Parathyroid adenoma (tissue), 2 donors: ENCODE data around the gene ACAP3.

Experiments used
- H2AFZ ChIP-seq: fragments of 300-600 bp; sonication (generic); one replicate; pipeline ENCODE4 v1.7.0; 2017; ENCODE audit warnings: antibody characterized with exemption, mild to moderate bottlenecking
- H3K27ac ChIP-seq: fragments of 300-600 bp; sonication (generic); one replicate; pipeline ENCODE4 v1.7.0; 2017
- H3K27me3 ChIP-seq: fragments of 300-600 bp; sonication (generic); one replicate; pipeline ENCODE4 v1.7.0; 2017; ENCODE audit warnings: low read length; ENCODE audit not compliant: control insufficient read depth, insufficient read depth
- H3K36me3 ChIP-seq: fragments of 300-600 bp; sonication (generic); one replicate; pipeline ENCODE4 v1.7.0; 2017; ENCODE audit warnings: low read length; ENCODE audit not compliant: control insufficient read depth, insufficient read depth
- H3K4me1 ChIP-seq: fragments of 300-600 bp; sonication (generic); one replicate; pipeline ENCODE4 v1.7.0; 2017; ENCODE audit warnings: control low read depth
- H3K4me2 ChIP-seq: fragments of 300-600 bp; sonication (generic); one replicate; pipeline ENCODE4 v1.7.0; 2017; ENCODE audit warnings: low read length
- H3K4me3 ChIP-seq: fragments of 300-600 bp; sonication (generic); one replicate; pipeline ENCODE4 v1.7.0; 2017; ENCODE audit warnings: low read depth, low read length
- H3K79me2 ChIP-seq: fragments of 300-600 bp; sonication (generic); one replicate; pipeline ENCODE4 v1.7.0; 2017; ENCODE audit warnings: control low read depth
- H3K9ac ChIP-seq: fragments of 300-600 bp; sonication (generic); one replicate; pipeline ENCODE4 v1.7.0; 2017; ENCODE audit warnings: mild to moderate bottlenecking
- H3K9me3 ChIP-seq: fragments of 300-600 bp; sonication (generic); one replicate; pipeline ENCODE4 v1.7.0; 2017; ENCODE audit warnings: low read length; ENCODE audit not compliant: control insufficient read depth
- CTCF ChIP-seq: fragments of 300-600 bp; sonication (generic); IDR thresholded peaks from one replicate; pipeline ENCODE4 v1.7.0; 2017; ENCODE audit warnings: antibody characterized with exemption, mild to moderate bottlenecking
- donor health status: primary hyperparathyroidism.

ACAP3 gene

DNA sequence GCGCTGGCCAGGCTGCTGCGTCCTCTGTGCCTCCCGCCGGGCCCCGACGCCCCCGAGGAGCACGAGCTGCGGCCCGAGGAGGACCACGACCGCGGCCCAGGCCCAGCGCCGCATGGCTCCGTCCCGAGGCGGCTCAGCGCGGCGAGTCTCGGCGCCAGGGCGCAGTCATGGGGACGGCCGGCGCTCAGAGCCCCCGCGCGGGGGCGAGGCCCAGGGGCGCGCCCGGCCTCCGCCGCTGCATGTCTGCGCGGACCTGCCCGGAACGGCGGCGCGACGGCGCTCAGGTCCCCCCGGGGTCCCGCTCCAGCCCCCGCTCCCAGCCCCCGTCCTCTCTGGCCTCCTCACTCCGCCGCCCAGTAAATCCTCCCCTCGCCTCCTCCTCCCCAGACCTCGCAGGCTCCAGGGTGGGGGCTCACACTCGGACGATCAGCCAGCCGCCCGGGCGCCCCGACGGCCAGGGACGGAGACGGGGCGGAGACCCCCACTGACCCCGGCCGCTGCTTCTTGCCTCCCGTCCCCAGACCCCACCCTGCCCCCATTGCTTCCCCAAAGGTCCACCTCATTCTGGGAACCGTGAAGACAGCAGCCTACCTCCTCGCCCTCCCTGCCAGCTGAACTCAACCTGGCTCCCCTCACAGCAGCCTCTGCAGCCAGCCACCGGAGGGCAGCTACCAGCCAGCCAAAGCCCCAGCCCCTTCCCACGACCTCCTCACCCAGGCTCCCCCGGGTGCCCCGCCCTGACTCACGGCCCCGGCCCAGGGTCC is 61.0 kb downstream of the ACAP3 start, which contains the start of gene C1QTNF12:
TSS of gene C1QTNF12 (minus strand) at position 146 of the 764 bp plus-strand sequence. CDS start at position 114, 32 bp downstream.
- Histone ChIP-seq H3K4me3 (no peak within 1 kb of the TSS), H3K27me3 (no peaks in the 10 kb centered on the region), H3K9me3 (no peaks in the 10 kb centered on the region), H3K4me1 (no peaks in the 10 kb centered on the region), H3K36me3 (no peaks in the 10 kb centered on the region), H3K27ac (no peak within 1 kb of the TSS), H3K4me2 (no peak within 1 kb of the TSS), H2AFZ (no peak within 1 kb of the TSS), H3K9ac (no peak within 1 kb of the TSS), H3K79me2 (no peaks in the 10 kb centered on the region)
- no peak for TF ChIP-seq CTCF

DNA sequence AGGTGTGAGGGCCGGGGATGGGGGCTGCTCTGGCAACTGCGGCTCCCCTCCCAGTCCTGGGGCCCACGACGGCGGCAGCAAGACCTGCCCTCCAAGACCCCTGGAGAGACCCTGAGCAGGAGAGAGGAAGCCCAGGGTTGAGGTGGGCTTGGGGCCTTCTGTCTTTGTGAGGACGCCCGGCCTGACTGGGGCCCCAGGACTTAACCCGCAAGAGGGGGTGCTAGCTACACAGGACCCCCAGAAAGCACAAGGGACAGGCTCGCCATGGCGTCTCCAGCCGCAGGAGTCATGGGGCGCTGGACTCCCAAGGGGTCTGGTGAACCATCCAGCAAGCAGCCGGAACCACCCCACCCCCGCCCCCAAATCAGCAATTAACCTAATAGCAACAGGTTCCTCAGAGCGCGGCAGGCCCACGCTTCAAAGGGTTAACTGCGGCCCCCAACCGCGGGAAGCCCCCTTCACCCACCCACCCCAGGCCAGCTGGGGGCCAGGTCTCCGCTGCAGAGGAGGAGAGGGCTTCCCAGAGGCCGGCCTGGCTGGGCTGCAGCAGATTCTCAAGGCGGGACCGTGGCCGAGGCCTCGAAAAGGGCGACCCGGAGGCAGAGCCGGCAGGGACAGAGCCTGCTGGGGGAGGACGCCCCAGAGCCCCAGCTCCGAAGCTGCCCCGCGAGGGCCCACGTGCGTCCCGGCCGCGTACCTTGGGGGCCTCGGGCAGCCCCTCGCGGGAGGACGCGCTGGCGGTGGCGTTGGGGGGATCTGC is 61.7 kb downstream of the ACAP3 start:
- Histone ChIP-seq H3K4me3 (no peak overlapping the region), H2AFZ (no peak overlapping the region), H3K4me2 (no peak overlapping the region), H3K79me2 (no peaks in the 10 kb centered on the region), H3K9me3 (no peaks in the 10 kb centered on the region), H3K9ac (no peak overlapping the region), H3K4me1 (no peaks in the 10 kb centered on the region), H3K36me3 (no peaks in the 10 kb centered on the region), H3K27ac (no peak overlapping the region), H3K27me3 (no peaks in the 10 kb centered on the region)
- TF ChIP-seq CTCF: no peak

GRCh38 chr1:1245178-1245816 is 62.4 kb downstream of the ACAP3 start:
- TF ChIP-seq CTCF: no peak
- Histone ChIP-seq H3K79me2 (no peaks in the 10 kb centered on the region), H3K4me2 (no peak overlapping the region), H3K4me1 (no peaks in the 10 kb centered on the region), H3K27me3 (no peaks in the 10 kb centered on the region), H3K9me3 (no peaks in the 10 kb centered on the region), H2AFZ (no peak overlapping the region), H3K27ac (no peak overlapping the region), H3K9ac (no peak overlapping the region), H3K36me3 (no peaks in the 10 kb centered on the region), H3K4me3 (no peak overlapping the region)

DNA sequence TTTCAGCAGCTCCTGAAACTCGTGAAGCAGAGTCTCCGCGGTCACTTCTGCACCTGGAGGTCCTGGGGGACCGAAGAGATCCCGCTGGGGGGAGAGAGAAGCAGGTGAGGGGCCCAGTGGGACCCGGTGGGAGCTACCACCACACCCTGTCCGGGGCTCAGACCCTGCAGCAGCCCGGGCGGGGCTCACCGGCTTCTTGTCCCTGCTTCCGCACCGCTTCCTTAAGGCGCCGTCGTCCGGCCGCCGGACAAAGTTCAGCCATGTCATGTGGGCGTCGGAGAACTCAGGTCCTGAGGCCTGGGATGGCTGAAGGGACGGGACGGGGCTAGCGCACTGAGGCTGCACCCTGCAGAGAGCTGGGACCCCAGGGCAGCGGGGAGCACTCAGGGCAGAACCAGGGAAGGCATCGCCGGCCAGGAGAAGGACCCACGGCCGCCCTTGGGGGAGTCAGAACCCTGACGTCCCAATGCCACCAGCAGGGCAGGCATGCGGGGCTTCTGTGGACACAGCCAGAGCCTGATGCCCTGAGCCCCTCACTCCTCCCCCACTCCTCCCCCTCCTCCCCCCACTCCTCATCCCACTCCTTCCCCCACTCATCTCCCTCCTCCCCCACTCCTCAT is 63.4 kb downstream of the ACAP3 start:
- H3K27ac ChIP-seq: no peak overlapping the region
- H3K4me1 ChIP-seq: no peaks in the 10 kb centered on the region
- no peaks in the 10 kb centered on the region for H3K9me3 ChIP-seq
- H3K4me3 ChIP-seq: no peak overlapping the region
- H3K36me3 ChIP-seq: no peaks in the 10 kb centered on the region
- no peaks in the 10 kb centered on the region for H3K27me3 ChIP-seq
- H3K4me2 ChIP-seq: no peak overlapping the region
- H3K9ac ChIP-seq: no peak overlapping the region
- no peak for TF ChIP-seq CTCF
- H3K79me2 ChIP-seq: no peaks in the 10 kb centered on the region
- no peak overlapping the region for H2AFZ ChIP-seq
